ENCODE measurements around the gene SEC31A.

- TF ChIP-seq POLR2A (IDR thresholded peaks at IDR 0.05) = no peak
- TF ChIP-seq CTCF (IDR thresholded peaks at IDR 0.05) = no peak
Observed at GRCh38 chr4:82789025-82789776, 101.8 kb downstream of the SEC31A start.

Measured in Peyer's patch (tissue), 4 donors.